ENCODE measurements around the gene NXPH2.
A peak's percentile ranks its signal among the peaks of the same experiment; 100 is the strongest.

Gene NXPH2

GRCh38 chr2:138779781-138780445 is at the start of gene NXPH2:
NXPH2 (minus strand) TSS chr2:138780390; CDS start chr2:138780241, 149 bp downstream.
- DNase-seq (ENCODE audit: low read depth, low spot score) = no peak

GRCh38 chr2:138829326-138829919 is 49.2 kb upstream of the NXPH2 start:
- peak; percentile 3 for DNase-seq (ENCODE audit: low read depth, low spot score)

GRCh38 chr2:138827426-138828054 is 47.4 kb upstream of the NXPH2 start:
- peak; percentile 20 for DNase-seq (ENCODE audit: low read depth, low spot score)

- DNase-seq (ENCODE audit: low read depth, low spot score) = no peak
These were observed 43.5 kb upstream of the NXPH2 start for GRCh38 chr2:138823666-138824065.

- DNase-seq (ENCODE audit: low read depth, low spot score) = no peak
These were observed 39.8 kb upstream of the NXPH2 start for GRCh38 chr2:138819964-138820363.

GRCh38 chr2:138818556-138818955 is 38.4 kb upstream of the NXPH2 start:
- no peak for DNase-seq (ENCODE audit: low read depth, low spot score)

GRCh38 chr2:138814123-138814898 is 34.1 kb upstream of the NXPH2 start:
- DNase-seq (ENCODE audit: low read depth, low spot score) = no peak

- no peak for DNase-seq (ENCODE audit: low read depth, low spot score)
These were observed 31.2 kb upstream of the NXPH2 start for GRCh38 chr2:138811431-138811830.

- no peak for DNase-seq (ENCODE audit: low read depth, low spot score)
These were observed 14.5 kb upstream of the NXPH2 start for GRCh38 chr2:138794724-138795123.

GRCh38 chr2:138787053-138787666 is 7.0 kb upstream of the NXPH2 start:
- DNase-seq (ENCODE audit: low read depth, low spot score) = peak; percentile 18

- no peak for DNase-seq (ENCODE audit: low read depth, low spot score)
These were observed 2.2 kb upstream of the NXPH2 start for GRCh38 chr2:138782383-138782782.

GRCh38 chr2:138780908-138781307 is 718 bp upstream of the NXPH2 start:
- no peak for DNase-seq (ENCODE audit: low read depth, low spot score)

GRCh38 chr2:138780446-138780880 is 273 bp upstream of the NXPH2 start:
- DNase-seq (ENCODE audit: low read depth, low spot score) = no peak

- DNase-seq (ENCODE audit: low read depth, low spot score) = no peak
These were observed 797 bp downstream of the NXPH2 start for GRCh38 chr2:138779406-138779780.

GRCh38 chr2:138777996-138778395 is 2.2 kb downstream of the NXPH2 start:
- no peak for DNase-seq (ENCODE audit: low read depth, low spot score)

- no peak for DNase-seq (ENCODE audit: low read depth, low spot score)
These were observed 4.5 kb downstream of the NXPH2 start for GRCh38 chr2:138775736-138776135.

- no peak for DNase-seq (ENCODE audit: low read depth, low spot score)
These were observed 8.7 kb downstream of the NXPH2 start for GRCh38 chr2:138771534-138771933.

- no peak for DNase-seq (ENCODE audit: low read depth, low spot score)
These were observed 13.1 kb downstream of the NXPH2 start for GRCh38 chr2:138767101-138767500.

- DNase-seq (ENCODE audit: low read depth, low spot score) = no peak
These were observed 13.7 kb downstream of the NXPH2 start for GRCh38 chr2:138766464-138766863.

GRCh38 chr2:138763971-138764370 is 16.2 kb downstream of the NXPH2 start:
- DNase-seq (ENCODE audit: low read depth, low spot score) = no peak

GRCh38 chr2:138762533-138762932 is 17.7 kb downstream of the NXPH2 start:
- DNase-seq (ENCODE audit: low read depth, low spot score) = no peak

- DNase-seq (ENCODE audit: low read depth, low spot score) = no peak
These were observed 19.5 kb downstream of the NXPH2 start for GRCh38 chr2:138760676-138761075.
